ENCODE results near the gene GPC4.

GPC4 gene

DNA sequence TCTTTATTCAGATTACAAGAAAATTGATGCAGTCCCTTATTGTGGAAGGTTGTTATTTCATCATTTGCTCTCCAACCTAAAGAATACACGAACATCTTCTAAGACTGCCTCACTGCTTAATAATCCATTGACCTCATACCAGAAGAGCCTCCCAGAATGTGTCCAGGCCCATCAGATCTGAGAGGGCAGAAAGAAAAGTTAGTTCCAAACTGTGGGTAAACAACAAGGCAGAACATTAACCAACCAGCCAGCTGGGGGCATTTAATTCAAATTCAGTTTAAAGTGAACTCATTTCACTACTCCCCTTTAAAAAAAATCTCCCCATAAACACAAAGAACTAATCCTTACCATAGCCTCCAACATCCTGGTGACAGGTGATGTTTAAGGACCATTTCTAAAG, 13.8 kb downstream of the GPC4 start:
- H3K4me1 ChIP-seq: peaks cover 0 to 29% (median 6%) of the 10 kb centered on the region in 4 donors
- H3K27ac ChIP-seq: peak overlapping the region in 1 of 2 donors; percentile 19
- TF ChIP-seq, protein P1, sequence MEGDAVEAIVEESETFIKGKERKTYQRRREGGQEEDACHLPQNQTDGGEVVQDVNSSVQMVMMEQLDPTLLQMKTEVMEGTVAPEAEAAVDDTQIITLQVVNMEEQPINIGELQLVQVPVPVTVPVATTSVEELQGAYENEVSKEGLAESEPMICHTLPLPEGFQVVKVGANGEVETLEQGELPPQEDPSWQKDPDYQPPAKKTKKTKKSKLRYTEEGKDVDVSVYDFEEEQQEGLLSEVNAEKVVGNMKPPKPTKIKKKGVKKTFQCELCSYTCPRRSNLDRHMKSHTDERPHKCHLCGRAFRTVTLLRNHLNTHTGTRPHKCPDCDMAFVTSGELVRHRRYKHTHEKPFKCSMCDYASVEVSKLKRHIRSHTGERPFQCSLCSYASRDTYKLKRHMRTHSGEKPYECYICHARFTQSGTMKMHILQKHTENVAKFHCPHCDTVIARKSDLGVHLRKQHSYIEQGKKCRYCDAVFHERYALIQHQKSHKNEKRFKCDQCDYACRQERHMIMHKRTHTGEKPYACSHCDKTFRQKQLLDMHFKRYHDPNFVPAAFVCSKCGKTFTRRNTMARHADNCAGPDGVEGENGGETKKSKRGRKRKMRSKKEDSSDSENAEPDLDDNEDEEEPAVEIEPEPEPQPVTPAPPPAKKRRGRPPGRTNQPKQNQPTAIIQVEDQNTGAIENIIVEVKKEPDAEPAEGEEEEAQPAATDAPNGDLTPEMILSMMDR (IDR thresholded peaks at IDR 0.05): no peak
- no peaks in the 10 kb centered on the region for H3K36me3 ChIP-seq
- H3K27me3 ChIP-seq: no peaks in the 10 kb centered on the region
- no peaks in the 10 kb centered on the region for H3K9me3 ChIP-seq
- DNase-seq: no peak
- intact Hi-C loops (cut with DNase I; ENCODE audit: low total_unique reads): loop anchor here (10.0 kb wide), 1 partner anchor 57 kb away; no protein-coding TSS in a partner anchor
- H3K4me3 ChIP-seq: no peak overlapping the region

DNA sequence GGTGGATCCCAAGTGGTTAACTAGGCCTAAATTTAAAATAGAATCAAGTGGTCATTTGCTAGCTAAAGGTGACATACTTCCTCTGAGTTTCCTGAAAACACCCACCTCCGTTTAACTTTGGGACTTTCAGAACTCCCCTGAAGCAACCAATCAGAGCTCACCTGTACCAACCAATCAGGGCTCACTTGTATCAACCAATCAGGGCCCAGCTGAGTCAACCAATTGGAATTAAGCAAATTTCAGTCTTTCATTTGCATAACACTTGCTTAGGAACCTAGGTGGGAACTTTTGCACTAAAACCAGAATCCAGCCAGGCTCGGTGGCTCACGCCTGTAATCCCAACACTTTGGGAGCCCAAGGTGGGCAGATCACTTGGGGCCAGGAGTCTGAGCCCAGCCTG, 15.9 kb downstream of the GPC4 start:
- Histone ChIP-seq H3K27me3 (no peaks in the 10 kb centered on the region), H3K27ac (no peak overlapping the region), H3K36me3 (no peaks in the 10 kb centered on the region), H3K4me1 (peaks cover 0 to 29% (median 6%) of the 10 kb centered on the region in 4 donors), H3K4me3 (no peak overlapping the region), H3K9me3 (no peaks in the 10 kb centered on the region)
- TF ChIP-seq, protein P1 (IDR thresholded peaks at IDR 0.05): no peak
- intact Hi-C loops (cut with DNase I; ENCODE audit: low total_unique reads): no loop called here
- no peak for DNase-seq

DNA sequence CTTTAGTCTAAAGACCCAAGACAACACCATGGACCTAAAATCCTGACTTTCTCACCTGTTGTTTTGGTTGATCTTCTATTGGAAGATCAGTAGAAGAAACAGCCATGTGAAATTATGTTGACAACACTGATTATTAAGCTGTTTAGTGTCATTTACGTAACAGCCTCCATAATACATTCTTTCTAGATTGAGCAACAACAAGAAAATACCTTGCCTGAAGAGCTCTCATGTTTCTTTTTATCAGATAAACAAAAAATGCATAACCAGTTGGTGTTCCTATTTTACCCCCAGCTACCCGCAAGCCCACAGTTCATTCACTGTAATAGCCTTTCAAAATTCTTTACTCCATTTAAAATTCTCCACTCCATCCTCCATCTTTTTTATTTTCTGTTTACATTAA, 20.5 kb downstream of the GPC4 start:
- no peaks in the 10 kb centered on the region for H3K9me3 ChIP-seq
- peaks cover 0 to 15% (median 0%) of the 10 kb centered on the region in 4 donors for H3K4me1 ChIP-seq
- H3K4me3 ChIP-seq: no peak overlapping the region
- DNase-seq: no peak
- TF ChIP-seq, protein P1 (IDR thresholded peaks at IDR 0.05): no peak
- H3K27me3 ChIP-seq: no peaks in the 10 kb centered on the region
- intact Hi-C loops (cut with DNase I; ENCODE audit: low total_unique reads): no loop called here
- no peak overlapping the region for H3K27ac ChIP-seq
- H3K36me3 ChIP-seq: no peaks in the 10 kb centered on the region

DNA sequence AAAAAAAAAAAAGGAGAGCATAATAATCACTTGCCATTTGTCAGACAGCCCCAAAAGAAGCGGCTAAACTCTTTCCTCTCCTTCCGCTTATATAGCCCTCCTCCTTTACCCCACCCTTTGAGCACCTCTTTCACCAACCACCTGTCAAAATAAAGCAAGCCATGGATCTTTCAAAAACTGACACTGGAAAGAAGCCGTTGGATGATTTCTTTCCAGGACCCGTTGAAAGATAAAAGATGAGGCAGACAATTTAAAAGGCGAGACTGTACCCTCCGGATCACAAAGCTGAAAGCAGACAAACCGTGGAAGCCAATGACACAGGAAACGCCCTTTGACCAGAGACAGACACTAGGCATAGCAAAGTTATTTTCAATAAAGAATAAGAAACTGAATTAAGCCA, 22.6 kb downstream of the GPC4 start:
- no peaks in the 10 kb centered on the region for H3K9me3 ChIP-seq
- intact Hi-C loops (cut with DNase I; ENCODE audit: low total_unique reads): no loop called here
- DNase-seq: no peak
- H3K4me3 ChIP-seq: no peak overlapping the region
- H3K4me1 ChIP-seq: peaks cover 0 to 15% (median 0%) of the 10 kb centered on the region in 4 donors
- no peak overlapping the region for H3K27ac ChIP-seq
- no peaks in the 10 kb centered on the region for H3K27me3 ChIP-seq
- TF ChIP-seq, protein P1 (IDR thresholded peaks at IDR 0.05): no peak
- H3K36me3 ChIP-seq: no peaks in the 10 kb centered on the region

DNA sequence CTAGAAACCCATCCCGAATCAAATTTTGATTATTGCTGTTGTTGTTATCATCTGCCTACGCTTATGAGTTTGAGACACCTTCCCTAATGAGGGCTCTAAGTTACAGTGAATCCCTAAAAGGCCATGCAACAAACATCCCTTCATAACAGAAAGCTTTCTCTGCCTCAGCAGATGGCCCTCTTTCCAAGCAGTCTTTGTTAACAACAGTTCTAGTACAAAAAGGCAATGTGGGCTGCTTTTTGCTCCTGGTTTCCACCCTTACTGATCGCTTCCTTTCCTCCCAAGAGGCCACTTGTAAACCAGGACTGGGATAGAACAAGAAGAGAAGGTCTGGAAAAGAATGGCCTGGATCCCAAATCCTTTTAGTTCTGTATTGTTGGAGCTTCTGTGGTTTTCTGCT, 24.2 kb downstream of the GPC4 start:
- Histone ChIP-seq H3K36me3 (no peaks in the 10 kb centered on the region), H3K27me3 (no peaks in the 10 kb centered on the region), H3K27ac (no peak overlapping the region), H3K9me3 (no peaks in the 10 kb centered on the region), H3K4me3 (no peak overlapping the region), H3K4me1 (peaks cover 0 to 21% (median 0%) of the 10 kb centered on the region in 4 donors)
- intact Hi-C loops (cut with DNase I; ENCODE audit: low total_unique reads): no loop called here
- TF ChIP-seq, protein P1 (IDR thresholded peaks at IDR 0.05): no peak
- no peak for DNase-seq

DNA sequence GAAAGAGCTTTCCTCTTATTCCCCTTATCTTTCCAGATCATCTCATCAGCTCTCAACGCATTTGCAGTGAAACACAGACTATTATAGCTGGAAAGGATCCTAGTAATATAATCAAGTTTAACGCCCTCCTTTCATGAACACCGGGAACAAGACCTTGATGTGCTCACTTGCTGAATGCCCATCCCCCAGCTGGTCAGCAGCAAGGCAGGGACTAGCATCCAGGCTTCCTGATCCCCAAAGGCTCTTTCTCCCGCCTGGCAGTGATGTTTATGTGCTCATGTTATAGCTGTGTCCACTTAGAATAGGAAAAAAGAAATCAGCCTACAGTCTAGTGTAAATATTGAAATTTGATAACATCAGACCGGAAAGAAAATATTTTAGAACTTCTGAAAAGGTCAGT, 24.6 kb downstream of the GPC4 start:
- H3K9me3 ChIP-seq: no peaks in the 10 kb centered on the region
- intact Hi-C loops (cut with DNase I; ENCODE audit: low total_unique reads): no loop called here
- no peak overlapping the region for H3K4me3 ChIP-seq
- H3K36me3 ChIP-seq: no peaks in the 10 kb centered on the region
- no peaks in the 10 kb centered on the region for H3K27me3 ChIP-seq
- no peak for DNase-seq
- H3K27ac ChIP-seq: no peak overlapping the region
- H3K4me1 ChIP-seq: peaks cover 0 to 21% (median 0%) of the 10 kb centered on the region in 4 donors
- TF ChIP-seq, protein P1 (IDR thresholded peaks at IDR 0.05): no peak
